H1 (cell line): ENCODE results near the gene PRKG2. TPM values are rescaled to one million over a fixed set of nuclear protein-coding genes. Genes with fewer than 3 reads are reported as not detected.

Experiments used
- CHD2 ChIP-seq: IDR thresholded peaks from 2 replicates; pipeline ENCODE4 v1.6.1; 2012; ENCODE audit warnings: low read length, improper control_type of control experiment
- CREB1 ChIP-seq: IDR thresholded peaks from 2 replicates; pipeline ENCODE4 v1.6.1; 2012; ENCODE audit warnings: inconsistent platforms
- GABPA ChIP-seq: IDR thresholded peaks from 2 replicates; pipeline ENCODE4 v1.6.1; 2011; ENCODE audit warnings: mild to moderate bottlenecking, low read length, moderate library complexity, borderline replicate concordance; ENCODE audit not compliant: insufficient read depth
- GTF2F1 ChIP-seq: IDR thresholded peaks from 2 replicates; pipeline ENCODE4 v1.6.1; 2012; ENCODE audit warnings: low read depth, low read length, improper control_type of control experiment, borderline replicate concordance
- SAP30 ChIP-seq: fragments of 300-600 bp; sonication (generic); IDR thresholded peaks from 2 replicates; pipeline ENCODE4 v1.7.1; 2012; ENCODE audit warnings: low read length, moderate library complexity, mild to moderate bottlenecking, inconsistent platforms; ENCODE audit not compliant: insufficient read depth, insufficient replicate concordance
- SRF ChIP-seq: IDR thresholded peaks from 2 replicates; pipeline ENCODE4 v1.6.1; 2011; ENCODE audit warnings: mild to moderate bottlenecking, low read depth, low read length, moderate library complexity
- SUZ12 ChIP-seq: fragments of 200-600 bp; sonication (generic); IDR thresholded peaks from 2 replicates; pipeline ENCODE4 v1.6.1; 2012; ENCODE audit warnings: mild to moderate bottlenecking, inconsistent platforms, low read length, moderate library complexity, mixed read lengths
- polyA plus RNA-seq, 7 experiments: library from polyadenylated mRNA; depleted of rRNA in 3 of 7; stranded (reverse) in 5 of 7; unstranded in 2 of 7; fragments of >200 nt in 5 of 7; fragments of 200-250 nt in 2 of 7; gene quantifications; 1 replicate in 5 of 7; 2 replicates in 1 of 7; 4 replicates in 1 of 7; pipeline versions ENCODE4 v1.2.1 to v1.2.3, GENCODE V29; 2011 to 2013; ENCODE audit warnings: missing spikeins in 2 of 7, mixed read lengths in 2 of 7
- total RNA-seq: library from RNA; stranded (reverse); fragmentation: NEBNext Ultra II Directional; extraction: Animal tissue kit (Norgen Biotek cat#: 25700); gene quantifications from 2 replicates; pipeline ENCODE4 v1.2.1, GENCODE V29; 2021

Gene PRKG2
- total and polyA plus RNA-seq, 2 of the 8 experiments (the other 6 are each of a cell fraction or from before 2014, with no cell fraction given), result 0.45 to 1.2 TPM

- TF ChIP-seq CHD2 (no peak), SRF (no peak), SAP30 (no peak), SUZ12 (no peak), GABPA (no peak), CREB1 (no peak), GTF2F1 (no peak)
- TF ChIP-seq, all 59 proteins: peak for 0
Observed at GRCh38 chr4:81102107-81102506, 112.9 kb downstream of the PRKG2 start (continued).
